GM18511 (cell line): ENCODE results near the gene ZNF710.
A peak's percentile ranks its signal among the peaks of the same experiment; 100 is the strongest.

Experiments
- ATAC-seq: cut with Tn5 transposase; IDR thresholded peaks from one replicate; pipeline ENCODE4 v1.9.1; 2021; ENCODE audit warnings: mild to moderate bottlenecking, moderate library complexity; ENCODE audit not compliant: unreplicated experiment

The ZNF710 gene

GRCh38 chr15:90037961-90038631 lies 37.0 kb downstream of the ZNF710 start:
- ATAC-seq = peak; percentile 76

GRCh38 chr15:90038632-90039095 lies 37.5 kb downstream of the ZNF710 start:
- no peak for ATAC-seq

- no peak for ATAC-seq
Observed at GRCh38 chr15:90039996-90040395, 38.9 kb downstream of the ZNF710 start.

GRCh38 chr15:90040618-90041017 lies 39.5 kb downstream of the ZNF710 start:
- no peak for ATAC-seq

GRCh38 chr15:90042356-90042755 lies 41.2 kb downstream of the ZNF710 start:
- ATAC-seq = no peak

- no peak for ATAC-seq
Observed at GRCh38 chr15:90042766-90043529, 41.8 kb downstream of the ZNF710 start.

- no peak for ATAC-seq
Observed at GRCh38 chr15:90043530-90044010, 42.4 kb downstream of the ZNF710 start.

GRCh38 chr15:90044191-90044590 lies 43.1 kb downstream of the ZNF710 start:
- ATAC-seq = no peak

GRCh38 chr15:90044916-90045371 lies 43.8 kb downstream of the ZNF710 start:
- ATAC-seq = no peak

GRCh38 chr15:90046289-90046688 lies 45.2 kb downstream of the ZNF710 start:
- ATAC-seq = no peak

- peak; percentile 63 for ATAC-seq
Observed at GRCh38 chr15:90046911-90047392, 45.8 kb downstream of the ZNF710 start.

GRCh38 chr15:90047956-90048575 lies 46.9 kb downstream of the ZNF710 start:
- no peak for ATAC-seq

- no peak for ATAC-seq
Observed at GRCh38 chr15:90049030-90049429, 47.9 kb downstream of the ZNF710 start.

- no peak for ATAC-seq
Observed at GRCh38 chr15:90049666-90050604, 48.8 kb downstream of the ZNF710 start.

GRCh38 chr15:90051874-90052273 lies 50.8 kb downstream of the ZNF710 start:
- ATAC-seq = no peak

GRCh38 chr15:90053685-90054466 lies 52.8 kb downstream of the ZNF710 start:
- ATAC-seq = no peak

- ATAC-seq = no peak
Observed at GRCh38 chr15:90054618-90055097, 53.5 kb downstream of the ZNF710 start.

- ATAC-seq = no peak
Observed at GRCh38 chr15:90055182-90055581, 54.1 kb downstream of the ZNF710 start.

GRCh38 chr15:90056529-90056928 lies 55.4 kb downstream of the ZNF710 start:
- ATAC-seq = no peak
